Right ventricle myocardium superior (tissue), 1 donor: ENCODE results near the gene CD177. TPM values are rescaled to one million over a fixed set of nuclear protein-coding genes. Genes with fewer than 3 reads are reported as not detected.

ENCODE experiments used
- total RNA-seq: library from RNA; stranded (reverse); fragmentation: NEBNext Ultra II Directional; extraction: Animal tissue kit (Norgen Biotek cat#: 25700); gene quantifications from one replicate; pipeline ENCODE4 v1.2.1, GENCODE V29; 2021
- donor health status: DM: no; HTN: yes; CAD: no; lungs with severe emphysema.

The CD177 gene
- total RNA-seq, 1 donor from 2014 or later: 0.32 TPM

Other genes with a start within 250 kb of the CD177 start
- not detected for gene PSG5, start 167.2 kb upstream of the CD177 start, total RNA-seq
- not detected for gene PSG4, start 148.0 kb upstream of the CD177 start, total RNA-seq
- not detected for gene PSG9, start 84.2 kb upstream of the CD177 start, total RNA-seq
- not detected for gene TEX101, start 61.2 kb downstream of the CD177 start, total RNA-seq
- gene LYPD3, start 111.9 kb downstream of the CD177 start, total RNA-seq: 0.16 TPM
- gene PHLDB3, start 151.1 kb downstream of the CD177 start, total RNA-seq: 6.2 TPM
- gene ETHE1, start 173.5 kb downstream of the CD177 start, total RNA-seq: 14.7 TPM
- gene ZNF575, start 179.5 kb downstream of the CD177 start, total RNA-seq: 1.5 TPM
- gene XRCC1, start 221.8 kb downstream of the CD177 start, total RNA-seq: 12.4 TPM
- gene PINLYP, start 222.1 kb downstream of the CD177 start, total RNA-seq: 0.46 TPM
- gene IRGQ, start 242.4 kb downstream of the CD177 start, total RNA-seq: 16.7 TPM
- gene ZNF576, start 242.9 kb downstream of the CD177 start, total RNA-seq: 12.3 TPM